ENCODE data around the gene COLEC11. TPM values are rescaled to one million over a fixed set of nuclear protein-coding genes. Genes with fewer than 3 reads are reported as not detected.
"Not testable (repeated sequence)": the region's sequence is repeated elsewhere in the genome, so short reads cannot be mapped to it uniquely, and the experiment has no call there.

COLEC11 gene
- total RNA-seq, 2 experiments from 2014 or later = 0.31 TPM; not detected in 1

- ChIA-PET CTCF (interaction anchor here (0.9 kb wide), 1 partner anchor 13 kb away, joined by 3 read pairs; no protein-coding TSS in a partner anchor), POLR2A (interaction anchor here (7.7 kb wide), 1 partner anchor 15 kb away, joined by 61 read pairs; the partner anchor contains the start of gene RNASEH1)
- Mint-ChIP-seq H3K4me1 (ENCODE audit: low read depth) (peaks cover 17% of the 10 kb centered on the region), H3K4me3 (no peak overlapping the region), H3K36me3 (peaks cover 20% of the 10 kb centered on the region), H3K27me3 (no peaks in the 10 kb centered on the region), H3K9me3 (no peaks in the 10 kb centered on the region), H3K27ac (no peak overlapping the region)
- DNase-seq = no peak
- intact Hi-C loops (cut with micrococcal nuclease) = no loop called here
These were observed 22.3 kb upstream of the COLEC11 start for GRCh38 chr2:3572620-3573019.

GRCh38 chr2:3574155-3574554 lies 20.8 kb upstream of the COLEC11 start:
- DNase-seq = no peak
- Mint-ChIP-seq H3K27me3 (no peaks in the 10 kb centered on the region), H3K4me1 (ENCODE audit: low read depth) (peaks cover 32% of the 10 kb centered on the region), H3K36me3 (peaks cover 35% of the 10 kb centered on the region), H3K9me3 (no peaks in the 10 kb centered on the region), H3K4me3 (peak overlapping the region; percentile 98), H3K27ac (no peak overlapping the region)
- ChIA-PET CTCF (interaction anchor here (1.1 to 1.7 kb wide), 3 partner anchors 16 to 150 kb away, joined by 4 to 6 read pairs (median 5); partner anchors contain the start of gene RNASEH1), POLR2A (interaction anchor here (7.7 kb wide), 1 partner anchor 16 kb away, joined by 61 read pairs; the partner anchor contains the start of gene RNASEH1)
- intact Hi-C loops (cut with micrococcal nuclease) = loop anchor here (2.0 kb wide), 1 partner anchor 351 kb away; no protein-coding TSS in a partner anchor

GRCh38 chr2:3575534-3576262 lies 19.2 kb upstream of the COLEC11 start:
- intact Hi-C loops (cut with micrococcal nuclease) = loop anchor here (1.0 to 2.0 kb wide), 5 partner anchors 18 to 353 kb away; partner anchors contain the start of genes ADI1 and EIPR1
- peak; percentile 42 for DNase-seq
- H3K4me1 Mint-ChIP-seq (ENCODE audit: low read depth) = peaks cover 44% of the 10 kb centered on the region
- CTCF ChIA-PET = interaction anchor here (0.9 to 1.3 kb wide), 3 partner anchors 9 to 76 kb away, joined by 3 to 4 read pairs (median 4); partner anchors contain the start of gene RNASEH1
- POLR2A ChIA-PET = interaction anchor here (1.2 to 7.7 kb wide), 5 partner anchors 9 to 76 kb away, joined by 3 to 61 read pairs (median 5); partner anchors contain the start of genes ADI1 and RNASEH1
- peak overlapping the region; percentile 98 for H3K4me3 Mint-ChIP-seq
- H3K36me3 Mint-ChIP-seq = peaks cover 51% of the 10 kb centered on the region
- H3K27ac Mint-ChIP-seq = peak overlapping the region; percentile 93
- H3K9me3 Mint-ChIP-seq = no peaks in the 10 kb centered on the region
- no peaks in the 10 kb centered on the region for H3K27me3 Mint-ChIP-seq

GRCh38 chr2:3576263-3576630 lies 18.7 kb upstream of the COLEC11 start:
- H3K36me3 Mint-ChIP-seq = peaks cover 56% of the 10 kb centered on the region
- H3K9me3 Mint-ChIP-seq; intact Hi-C loops (cut with micrococcal nuclease); DNase-seq; H3K27me3 Mint-ChIP-seq: not testable (repeated sequence)
- ChIA-PET CTCF (interaction anchor here (0.9 to 1.3 kb wide), 3 partner anchors 8 to 76 kb away, joined by 3 to 4 read pairs (median 4); partner anchors contain the start of gene RNASEH1), POLR2A (interaction anchor here (1.2 to 7.7 kb wide), 5 partner anchors 9 to 76 kb away, joined by 3 to 61 read pairs (median 5); partner anchors contain the start of genes ADI1 and RNASEH1)
- H3K27ac Mint-ChIP-seq = peak overlapping the region; percentile 93
- peaks cover 46% of the 10 kb centered on the region for H3K4me1 Mint-ChIP-seq (ENCODE audit: low read depth)
- H3K4me3 Mint-ChIP-seq = peak overlapping the region; percentile 98

GRCh38 chr2:3578987-3579386 lies 15.9 kb upstream of the COLEC11 start:
- H3K9me3 Mint-ChIP-seq = no peaks in the 10 kb centered on the region
- H3K4me1 Mint-ChIP-seq (ENCODE audit: low read depth) = peaks cover 51% of the 10 kb centered on the region
- ChIA-PET CTCF (interaction anchor here (0.6 to 0.9 kb wide), 2 partner anchors 21 to 72 kb away, joined by 3 read pairs; partner anchors contain the start of gene RNASEH1), POLR2A (interaction anchor here (7.7 kb wide), 1 partner anchor 21 kb away, joined by 61 read pairs; the partner anchor contains the start of gene RNASEH1)
- intact Hi-C loops (cut with micrococcal nuclease) = loop anchor here (2.0 kb wide), 1 partner anchor 18 kb away; no protein-coding TSS in a partner anchor
- no peaks in the 10 kb centered on the region for H3K27me3 Mint-ChIP-seq
- H3K36me3 Mint-ChIP-seq = peaks cover 65% of the 10 kb centered on the region
- peak overlapping the region; percentile 87 for H3K27ac Mint-ChIP-seq
- no peak for DNase-seq
- H3K4me3 Mint-ChIP-seq = peak overlapping the region; percentile 43

GRCh38 chr2:3580449-3580848 lies 14.5 kb upstream of the COLEC11 start:
- peaks cover 65% of the 10 kb centered on the region for H3K36me3 Mint-ChIP-seq
- peaks cover 51% of the 10 kb centered on the region for H3K4me1 Mint-ChIP-seq (ENCODE audit: low read depth)
- intact Hi-C loops (cut with micrococcal nuclease) = no loop called here
- H3K27me3 Mint-ChIP-seq = no peaks in the 10 kb centered on the region
- POLR2A ChIA-PET = interaction anchor here (1.3 to 7.7 kb wide), 3 partner anchors 22 to 62 kb away, joined by 4 to 61 read pairs (median 4); partner anchors contain the start of gene RNASEH1
- H3K27ac Mint-ChIP-seq = peak overlapping the region; percentile 65
- no peak for DNase-seq
- no peak overlapping the region for H3K4me3 Mint-ChIP-seq
- CTCF ChIA-PET = interaction anchor here (0.7 to 1.4 kb wide), 3 partner anchors 37 to 72 kb away, joined by 3 to 4 read pairs (median 3); no protein-coding TSS in a partner anchor
- H3K9me3 Mint-ChIP-seq = no peaks in the 10 kb centered on the region

GRCh38 chr2:3581367-3582262 lies 13.3 kb upstream of the COLEC11 start:
- H3K9me3 Mint-ChIP-seq = no peaks in the 10 kb centered on the region
- peaks cover 55% of the 10 kb centered on the region for H3K36me3 Mint-ChIP-seq
- CTCF ChIA-PET = interaction anchor here (1.4 kb wide), 1 partner anchor 71 kb away, joined by 3 read pairs; no protein-coding TSS in a partner anchor
- H3K27ac Mint-ChIP-seq = peak overlapping the region; percentile 28
- intact Hi-C loops (cut with micrococcal nuclease) = no loop called here
- H3K4me1 Mint-ChIP-seq (ENCODE audit: low read depth) = peaks cover 43% of the 10 kb centered on the region
- H3K27me3 Mint-ChIP-seq = no peaks in the 10 kb centered on the region
- no peak overlapping the region for H3K4me3 Mint-ChIP-seq
- POLR2A ChIA-PET = interaction anchor here (1.5 kb wide), 1 partner anchor 24 kb away, joined by 4 read pairs; the partner anchor contains the start of gene RNASEH1
- no peak for DNase-seq

GRCh38 chr2:3584076-3584475 lies 10.8 kb upstream of the COLEC11 start:
- ChIA-PET POLR2A (no interaction called here), CTCF (interaction anchor here (0.6 to 0.9 kb wide), 3 partner anchors 8 to 68 kb away, joined by 3 to 5 read pairs (median 4); no protein-coding TSS in a partner anchor)
- Mint-ChIP-seq H3K27me3 (no peaks in the 10 kb centered on the region), H3K27ac (no peak overlapping the region), H3K4me3 (no peak overlapping the region), H3K4me1 (ENCODE audit: low read depth) (peaks cover 20% of the 10 kb centered on the region), H3K36me3 (peaks cover 30% of the 10 kb centered on the region), H3K9me3 (no peaks in the 10 kb centered on the region)
- no peak for DNase-seq
- intact Hi-C loops (cut with micrococcal nuclease) = no loop called here

- POLR2A ChIA-PET = interaction anchor here (0.7 kb wide), 1 partner anchor 9 kb away, joined by 5 read pairs; no protein-coding TSS in a partner anchor
- H3K27ac Mint-ChIP-seq = no peak overlapping the region
- DNase-seq = no peak
- peaks cover 13% of the 10 kb centered on the region for H3K4me1 Mint-ChIP-seq (ENCODE audit: low read depth)
- no peaks in the 10 kb centered on the region for H3K27me3 Mint-ChIP-seq
- peaks cover 25% of the 10 kb centered on the region for H3K36me3 Mint-ChIP-seq
- CTCF ChIA-PET = interaction anchor here (0.8 to 0.9 kb wide), 2 partner anchors 9 to 11 kb away, joined by 3 to 4 read pairs; no protein-coding TSS in a partner anchor
- no peaks in the 10 kb centered on the region for H3K9me3 Mint-ChIP-seq
- intact Hi-C loops (cut with micrococcal nuclease) = no loop called here
- no peak overlapping the region for H3K4me3 Mint-ChIP-seq
These were observed 10.2 kb upstream of the COLEC11 start for GRCh38 chr2:3584608-3585260.

- no peaks in the 10 kb centered on the region for H3K9me3 Mint-ChIP-seq
- no peaks in the 10 kb centered on the region for H3K27me3 Mint-ChIP-seq
- POLR2A ChIA-PET = interaction anchor here (0.7 kb wide), 1 partner anchor 9 kb away, joined by 5 read pairs; no protein-coding TSS in a partner anchor
- H3K4me3 Mint-ChIP-seq = no peak overlapping the region
- no peak for DNase-seq
- intact Hi-C loops (cut with micrococcal nuclease) = no loop called here
- no peak overlapping the region for H3K27ac Mint-ChIP-seq
- H3K4me1 Mint-ChIP-seq (ENCODE audit: low read depth) = peaks cover 9% of the 10 kb centered on the region
- CTCF ChIA-PET = no interaction called here
- H3K36me3 Mint-ChIP-seq = peaks cover 18% of the 10 kb centered on the region
These were observed 9.4 kb upstream of the COLEC11 start for GRCh38 chr2:3585261-3586109.

Data from activated CD4-positive, alpha-beta memory T cell treated with anti-CD3 and anti-CD28 coated beads for 36 hours (primary cell).